HG02588 (cell line): ENCODE results near the gene HOXD4.

ENCODE experiments used
- ATAC-seq: cut with Tn5 transposase; IDR thresholded peaks from one replicate; pipeline ENCODE4 v1.9.1; 2021; ENCODE audit warnings: mild to moderate bottlenecking, moderate library complexity; ENCODE audit not compliant: unreplicated experiment

HOXD4 gene

DNA sequence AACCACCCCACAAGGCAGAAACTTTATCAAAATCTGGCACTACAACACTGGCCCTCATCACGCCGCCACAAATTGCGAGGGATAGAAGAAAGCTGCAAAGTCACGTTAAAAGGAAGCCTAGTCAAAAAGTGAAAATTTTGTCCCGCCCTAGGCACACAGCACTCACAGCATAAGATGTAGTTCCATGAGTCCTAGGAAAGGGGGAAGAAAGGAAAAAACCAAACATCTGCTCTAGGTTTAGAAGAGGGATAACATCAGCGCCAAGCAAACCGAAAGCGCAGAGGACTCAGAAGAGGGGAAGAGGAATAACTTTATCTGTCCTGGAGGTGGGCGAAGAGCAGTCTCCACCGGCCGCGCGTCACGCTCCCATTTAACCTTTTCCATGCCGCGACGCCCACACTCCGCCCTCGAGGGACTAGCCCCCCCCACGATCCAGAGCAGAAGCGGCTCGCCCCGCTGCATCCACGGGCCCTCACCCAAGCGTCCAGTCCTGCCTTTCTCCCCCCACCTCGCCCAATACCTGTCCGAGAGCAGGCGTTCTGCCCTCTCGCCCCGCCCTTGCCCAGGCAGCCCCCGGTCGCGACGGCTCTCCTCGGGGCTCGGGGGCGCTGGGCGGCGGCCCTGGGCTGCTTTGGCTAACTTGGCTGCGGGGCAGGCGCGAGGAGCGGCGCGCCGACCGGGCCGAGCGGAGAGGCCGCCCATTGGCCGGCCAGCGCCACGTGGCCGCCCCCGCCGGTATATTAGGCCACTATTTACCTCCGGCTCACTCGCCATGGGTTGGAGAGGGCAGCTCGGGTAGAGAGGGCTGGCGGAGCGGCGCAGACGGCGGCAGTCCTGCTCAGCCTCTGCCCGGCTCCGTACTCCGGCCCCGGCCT is 36.8 kb downstream of the HOXD4 start, which contains the start of gene HOXD1:
Gene HOXD1 (plus strand): TSS at position 770 of the 875 bp plus-strand sequence. CDS start 134 bp downstream, outside the sequence.
- no peak for ATAC-seq

DNA sequence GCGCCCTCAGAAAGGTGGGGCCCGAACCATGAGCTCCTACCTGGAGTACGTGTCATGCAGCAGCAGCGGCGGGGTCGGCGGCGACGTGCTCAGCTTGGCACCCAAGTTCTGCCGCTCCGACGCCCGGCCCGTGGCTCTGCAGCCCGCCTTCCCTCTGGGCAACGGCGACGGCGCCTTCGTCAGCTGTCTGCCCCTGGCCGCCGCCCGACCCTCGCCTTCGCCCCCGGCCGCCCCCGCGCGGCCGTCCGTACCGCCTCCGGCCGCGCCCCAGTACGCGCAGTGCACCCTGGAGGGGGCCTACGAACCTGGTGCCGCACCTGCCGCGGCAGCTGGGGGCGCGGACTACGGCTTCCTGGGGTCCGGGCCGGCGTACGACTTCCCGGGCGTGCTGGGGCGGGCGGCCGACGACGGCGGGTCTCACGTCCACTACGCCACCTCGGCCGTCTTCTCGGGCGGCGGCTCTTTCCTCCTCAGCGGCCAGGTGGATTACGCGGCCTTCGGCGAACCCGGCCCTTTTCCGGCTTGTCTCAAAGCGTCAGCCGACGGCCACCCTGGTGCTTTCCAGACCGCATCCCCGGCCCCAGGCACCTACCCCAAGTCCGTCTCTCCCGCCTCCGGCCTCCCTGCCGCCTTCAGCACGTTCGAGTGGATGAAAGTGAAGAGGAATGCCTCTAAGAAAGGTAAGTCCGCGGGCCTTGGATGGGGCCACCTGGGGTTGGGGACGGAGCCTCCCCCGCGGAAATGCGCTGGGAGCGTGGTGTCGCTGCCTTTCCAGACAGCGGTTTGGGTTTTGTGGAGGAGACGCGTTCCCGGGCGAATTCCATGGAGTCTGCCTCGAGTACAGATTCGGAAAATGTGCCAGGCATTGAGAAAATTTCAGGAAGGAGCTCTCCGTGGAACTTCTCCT is 37.7 kb downstream of the HOXD4 start:
- ATAC-seq, result no peak

DNA sequence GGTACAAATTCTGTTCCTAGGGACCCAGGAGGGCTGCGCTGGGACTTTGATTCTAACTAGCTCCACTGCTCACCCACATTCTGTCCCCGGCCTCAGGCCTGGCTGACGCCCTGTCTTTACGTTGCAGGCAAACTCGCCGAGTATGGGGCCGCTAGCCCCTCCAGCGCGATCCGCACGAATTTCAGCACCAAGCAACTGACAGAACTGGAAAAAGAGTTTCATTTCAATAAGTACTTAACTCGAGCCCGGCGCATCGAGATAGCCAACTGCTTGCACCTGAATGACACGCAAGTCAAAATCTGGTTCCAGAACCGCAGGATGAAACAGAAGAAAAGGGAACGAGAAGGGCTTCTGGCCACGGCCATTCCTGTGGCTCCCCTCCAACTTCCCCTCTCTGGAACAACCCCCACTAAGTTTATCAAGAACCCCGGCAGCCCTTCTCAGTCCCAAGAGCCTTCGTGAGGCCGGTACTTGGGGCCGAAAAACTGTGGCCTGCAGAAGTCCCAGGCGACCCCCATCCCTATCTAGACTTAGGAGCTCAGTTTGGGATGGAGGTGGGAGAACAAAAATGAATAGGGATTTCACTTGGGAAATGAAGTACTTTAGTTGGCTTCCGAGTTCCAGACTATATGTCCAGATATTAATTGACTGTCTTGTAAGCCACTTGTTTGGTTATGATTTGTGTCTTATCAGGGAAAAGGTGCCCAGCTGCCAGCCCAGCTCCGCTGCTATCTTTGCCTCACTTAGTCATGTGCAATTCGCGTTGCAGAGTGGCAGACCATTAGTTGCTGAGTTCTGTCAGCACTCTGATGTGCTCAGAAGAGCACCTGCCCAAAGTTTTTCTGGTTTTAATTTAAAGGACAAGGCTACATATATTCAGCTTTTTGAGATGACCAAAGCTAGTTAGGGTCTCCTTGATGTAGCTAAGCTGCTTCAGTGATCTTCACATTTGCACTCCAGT is 38.6 kb downstream of the HOXD4 start:
- ATAC-seq, result no peak

DNA sequence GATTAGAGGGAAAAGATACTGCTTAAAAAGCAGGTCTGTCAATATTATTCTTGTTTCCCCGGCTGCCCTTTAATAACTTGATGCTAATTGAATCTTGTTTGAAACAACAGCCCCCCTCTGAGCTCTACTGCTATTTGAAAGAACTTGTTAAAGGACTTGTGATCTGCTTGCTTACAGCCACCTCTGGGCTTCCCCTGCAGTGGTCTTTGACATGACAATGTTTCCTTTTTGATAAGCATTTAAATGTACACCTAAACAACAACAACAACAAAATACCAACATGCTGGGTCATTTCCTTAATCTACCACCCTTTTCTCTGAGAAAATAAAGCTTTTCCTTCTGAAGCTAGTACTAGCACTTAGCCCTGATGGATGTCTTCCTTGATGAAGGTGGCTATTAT is 41.0 kb downstream of the HOXD4 start:
- ATAC-seq, result no peak

DNA sequence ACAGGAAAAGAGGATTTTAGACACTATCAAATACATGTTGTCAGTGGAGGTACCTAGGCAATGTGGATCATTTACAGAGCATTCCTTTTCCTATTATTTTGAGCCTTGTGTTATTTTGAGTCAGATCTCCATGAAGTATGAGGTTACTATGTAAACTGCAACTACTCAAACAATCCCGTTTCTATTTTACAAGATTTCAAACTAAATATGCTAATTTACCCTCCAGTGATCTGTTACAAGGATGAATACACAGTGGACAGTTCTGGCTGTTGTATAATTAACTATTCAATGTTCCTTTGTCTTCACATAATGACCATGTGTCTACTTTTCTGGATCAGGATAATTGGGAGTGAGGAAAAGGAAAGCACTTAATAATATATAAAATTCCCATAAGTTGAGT is 41.7 kb downstream of the HOXD4 start:
- ATAC-seq, result no peak

DNA sequence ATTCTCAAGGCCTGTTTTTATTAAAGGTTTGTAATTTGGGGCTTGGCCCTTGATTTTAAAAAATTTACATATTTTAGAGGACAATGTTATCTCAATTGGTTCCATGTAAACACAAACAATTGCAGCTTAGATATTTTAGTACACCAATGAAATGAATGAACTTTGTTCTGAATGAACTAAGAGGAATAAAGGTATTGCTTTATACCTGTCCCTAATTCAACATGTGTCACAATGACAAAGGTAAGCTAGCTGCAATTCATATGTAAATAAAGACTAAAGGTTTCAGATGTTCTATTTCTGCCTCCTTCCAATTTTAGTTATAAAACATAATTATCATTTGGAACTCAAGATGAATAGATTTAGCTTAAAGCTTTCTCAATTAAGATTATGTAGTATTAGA is 48.6 kb downstream of the HOXD4 start:
- no peak for ATAC-seq

DNA sequence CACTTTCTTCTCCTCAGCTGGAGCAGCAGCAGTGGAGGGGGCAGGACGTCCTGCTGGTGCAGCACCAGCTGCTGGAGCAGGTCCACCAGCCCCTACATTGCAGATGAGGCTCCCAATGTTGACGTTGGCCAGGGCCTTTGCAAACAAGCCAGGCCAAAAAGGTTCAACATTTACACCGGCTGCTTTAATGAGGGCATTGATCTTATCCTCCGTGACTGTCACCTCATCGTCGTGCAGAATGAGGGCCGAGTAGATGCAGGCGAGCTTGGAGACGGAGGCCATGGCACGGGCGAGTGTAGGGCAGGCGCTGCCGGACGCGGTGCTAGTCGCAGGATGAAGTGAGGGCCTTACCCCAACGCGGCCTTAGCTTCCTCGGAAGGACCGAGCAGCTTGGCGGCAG is 49.6 kb downstream of the HOXD4 start:
- ATAC-seq, result no peak

DNA sequence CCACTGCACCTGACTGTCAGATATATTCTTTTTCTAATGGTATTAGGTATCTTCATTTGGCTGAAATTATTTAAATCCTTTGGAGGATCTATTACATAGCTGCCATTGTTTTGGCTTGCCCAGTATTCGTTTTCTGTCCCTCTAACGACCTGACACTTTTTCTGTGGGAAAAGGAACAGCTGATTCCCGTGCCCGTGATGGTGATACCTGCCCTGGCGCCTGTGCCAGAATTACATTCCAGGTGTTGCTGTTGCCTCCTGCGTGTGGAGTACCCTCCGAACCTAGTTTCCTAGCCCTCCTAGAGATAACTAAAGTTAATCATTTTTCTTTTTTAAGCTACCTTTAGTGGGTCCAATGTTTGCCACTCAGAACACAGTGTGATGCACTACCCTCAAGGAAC is 51.1 kb downstream of the HOXD4 start:
- ATAC-seq, result no peak
